GM18858 (cell line): ENCODE results near the gene WDR46.

Experiments used
- ATAC-seq: cut with Tn5 transposase; IDR thresholded peaks from one replicate; pipeline ENCODE4 v1.9.1; 2021; ENCODE audit not compliant: unreplicated experiment

WDR46 gene

GRCh38 chr6:33288921-33289783 is at the start of gene WDR46, which contains the start of gene PFDN6:
TSS of gene WDR46 (minus strand) at chr6:33289239. CDS start at chr6:33289170, 69 bp downstream.
TSS of gene PFDN6 (plus strand) at chr6:33289601. CDS start at chr6:33289857, 256 bp downstream.
- ATAC-seq: peak; percentile 53

- ATAC-seq: no peak
Observed at GRCh38 chr6:33336495-33336894, 47.5 kb upstream of the WDR46 start.

GRCh38 chr6:33335916-33336315 is 46.9 kb upstream of the WDR46 start:
- no peak for ATAC-seq

- ATAC-seq: no peak
Observed at GRCh38 chr6:33333666-33334065, 44.6 kb upstream of the WDR46 start.

GRCh38 chr6:33330736-33331135 is 41.7 kb upstream of the WDR46 start:
- no peak for ATAC-seq

- no peak for ATAC-seq
Observed at GRCh38 chr6:33329058-33329457, 40.0 kb upstream of the WDR46 start.

GRCh38 chr6:33324125-33324524 is 35.1 kb upstream of the WDR46 start:
- ATAC-seq: no peak

GRCh38 chr6:33323623-33323948 is 34.5 kb upstream of the WDR46 start:
- ATAC-seq: no peak

GRCh38 chr6:33321227-33321626 is 32.2 kb upstream of the WDR46 start:
- ATAC-seq: no peak

- no peak for ATAC-seq
Observed at GRCh38 chr6:33320315-33321181, 31.5 kb upstream of the WDR46 start.

GRCh38 chr6:33319939-33320314 is 30.9 kb upstream of the WDR46 start:
- ATAC-seq: no peak

- no peak for ATAC-seq
Observed at GRCh38 chr6:33318426-33319073, 29.5 kb upstream of the WDR46 start.

GRCh38 chr6:33317669-33318425 is 28.8 kb upstream of the WDR46 start, which contains the start of gene ZBTB22:
TSS of gene ZBTB22 (minus strand) at chr6:33317744. CDS start at chr6:33316916, 828 bp downstream.
- ATAC-seq: peak; percentile 35

- no peak for ATAC-seq
Observed at GRCh38 chr6:33317419-33317668, 28.3 kb upstream of the WDR46 start.

- no peak for ATAC-seq
Observed at GRCh38 chr6:33316603-33317418, 27.8 kb upstream of the WDR46 start.

GRCh38 chr6:33315793-33316602 is 27.0 kb upstream of the WDR46 start:
- no peak for ATAC-seq

GRCh38 chr6:33314943-33315792 is 26.1 kb upstream of the WDR46 start:
- no peak for ATAC-seq

- ATAC-seq: no peak
Observed at GRCh38 chr6:33314515-33314942, 25.5 kb upstream of the WDR46 start.
